Adrenal gland (tissue), 5 donors: Measurements from ENCODE around the gene ADSL.

ENCODE experiments used
- POLR2A ChIP-seq, 2 donors: fragments of 450-650 bp; IDR thresholded peaks; one replicate each; pipeline ENCODE4 v1.6.1; 2017; ENCODE audit warnings: antibody characterized with exemption in 2 of 2, mild to moderate bottlenecking in 2 of 2, moderate library complexity in 1 of 2
- TF ChIP-seq, protein P1 (sequence below), 6 experiments: fragments of 450-650 bp in 4 of 6; fragments of 200-600 bp in 2 of 6; sonication (generic) in 1 of 6; IDR thresholded peaks; 1 replicate in 5 of 6; 2 replicates in 1 of 6; pipeline versions ENCODE4 v1.5.1 to v1.8.0; 2016 to 2021; ENCODE audit warnings: antibody characterized with exemption in 6 of 6, mild to moderate bottlenecking in 2 of 6, moderate library complexity in 1 of 6
- donor health status: DM: no; HTN: no; CAD: no.

- TF ChIP-seq, protein P1, sequence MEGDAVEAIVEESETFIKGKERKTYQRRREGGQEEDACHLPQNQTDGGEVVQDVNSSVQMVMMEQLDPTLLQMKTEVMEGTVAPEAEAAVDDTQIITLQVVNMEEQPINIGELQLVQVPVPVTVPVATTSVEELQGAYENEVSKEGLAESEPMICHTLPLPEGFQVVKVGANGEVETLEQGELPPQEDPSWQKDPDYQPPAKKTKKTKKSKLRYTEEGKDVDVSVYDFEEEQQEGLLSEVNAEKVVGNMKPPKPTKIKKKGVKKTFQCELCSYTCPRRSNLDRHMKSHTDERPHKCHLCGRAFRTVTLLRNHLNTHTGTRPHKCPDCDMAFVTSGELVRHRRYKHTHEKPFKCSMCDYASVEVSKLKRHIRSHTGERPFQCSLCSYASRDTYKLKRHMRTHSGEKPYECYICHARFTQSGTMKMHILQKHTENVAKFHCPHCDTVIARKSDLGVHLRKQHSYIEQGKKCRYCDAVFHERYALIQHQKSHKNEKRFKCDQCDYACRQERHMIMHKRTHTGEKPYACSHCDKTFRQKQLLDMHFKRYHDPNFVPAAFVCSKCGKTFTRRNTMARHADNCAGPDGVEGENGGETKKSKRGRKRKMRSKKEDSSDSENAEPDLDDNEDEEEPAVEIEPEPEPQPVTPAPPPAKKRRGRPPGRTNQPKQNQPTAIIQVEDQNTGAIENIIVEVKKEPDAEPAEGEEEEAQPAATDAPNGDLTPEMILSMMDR (IDR thresholded peaks at IDR 0.05), result no peak
- TF ChIP-seq POLR2A (IDR thresholded peaks at IDR 0.05), result no peak
Observed at GRCh38 chr22:40416267-40416570, 69.9 kb downstream of the ADSL start.
